Neutrophil (primary cell): ENCODE results near the gene BRPF3.

Source experiments
- H3K27ac ChIP-seq: fragments of 200-600 bp; sonication (generic); 2 replicates; pipeline ENCODE4 v1.5.1; 2016; ENCODE audit warnings: mild to moderate bottlenecking, moderate library complexity
- H3K27me3 ChIP-seq: fragments of 200-600 bp; sonication (generic); 2 replicates; pipeline ENCODE4 v1.6.0; 2016; ENCODE audit warnings: mild to moderate bottlenecking
- H3K36me3 ChIP-seq: fragments of 200-600 bp; sonication (generic); 2 replicates; pipeline ENCODE4 v1.5.1; 2017
- H3K4me1 ChIP-seq, 2 experiments: fragments of 200-600 bp in 1 of 2; sonication (generic) in 1 of 2; 1 replicate in 1 of 2; 2 replicates in 1 of 2; pipeline versions ENCODE4 v1.5.1 to v1.6.1; 2013 to 2016; ENCODE audit warnings: low read depth in 1 of 2, low read length in 1 of 2, mild to moderate bottlenecking in 1 of 2, moderate library complexity in 1 of 2; ENCODE audit not compliant: control insufficient read depth in 1 of 2, insufficient read depth in 1 of 2
- H3K4me3 ChIP-seq, 2 experiments: fragments of 200-600 bp in 1 of 2; sonication (generic) in 1 of 2; 1 replicate in 1 of 2; 2 replicates in 1 of 2; pipeline ENCODE4 v1.5.1; 2013 to 2016; ENCODE audit warnings: low read depth in 1 of 2, low read length in 1 of 2, mild to moderate bottlenecking in 1 of 2, moderate library complexity in 1 of 2
- H3K9me3 ChIP-seq: fragments of 200-600 bp; sonication (generic); 2 replicates; pipeline ENCODE4 v1.5.1; 2016
- TF ChIP-seq, protein P1 (sequence below): fragments of 200-600 bp; sonication (generic); IDR thresholded peaks from 2 replicates; pipeline ENCODE4 v1.5.1; 2016; ENCODE audit warnings: antibody characterized with exemption

BRPF3 gene

GRCh38 chr6:36196113-36196879, at the start of gene BRPF3:
TSS of gene BRPF3 (plus strand) at chr6:36196744. CDS start at chr6:36200323, 3,579 bp downstream.
- Histone ChIP-seq H3K4me1 (peaks cover 21 to 26% of the 10 kb centered on the region in 2 experiments), H3K27ac (peak within 1 kb of the TSS; percentile 96), H3K9me3 (no peaks in the 10 kb centered on the region), H3K27me3 (no peaks in the 10 kb centered on the region), H3K36me3 (peaks cover 12% of the 10 kb centered on the region), H3K4me3 (peak within 1 kb of the TSS; percentile 77 to 82)
- TF ChIP-seq, protein P1, sequence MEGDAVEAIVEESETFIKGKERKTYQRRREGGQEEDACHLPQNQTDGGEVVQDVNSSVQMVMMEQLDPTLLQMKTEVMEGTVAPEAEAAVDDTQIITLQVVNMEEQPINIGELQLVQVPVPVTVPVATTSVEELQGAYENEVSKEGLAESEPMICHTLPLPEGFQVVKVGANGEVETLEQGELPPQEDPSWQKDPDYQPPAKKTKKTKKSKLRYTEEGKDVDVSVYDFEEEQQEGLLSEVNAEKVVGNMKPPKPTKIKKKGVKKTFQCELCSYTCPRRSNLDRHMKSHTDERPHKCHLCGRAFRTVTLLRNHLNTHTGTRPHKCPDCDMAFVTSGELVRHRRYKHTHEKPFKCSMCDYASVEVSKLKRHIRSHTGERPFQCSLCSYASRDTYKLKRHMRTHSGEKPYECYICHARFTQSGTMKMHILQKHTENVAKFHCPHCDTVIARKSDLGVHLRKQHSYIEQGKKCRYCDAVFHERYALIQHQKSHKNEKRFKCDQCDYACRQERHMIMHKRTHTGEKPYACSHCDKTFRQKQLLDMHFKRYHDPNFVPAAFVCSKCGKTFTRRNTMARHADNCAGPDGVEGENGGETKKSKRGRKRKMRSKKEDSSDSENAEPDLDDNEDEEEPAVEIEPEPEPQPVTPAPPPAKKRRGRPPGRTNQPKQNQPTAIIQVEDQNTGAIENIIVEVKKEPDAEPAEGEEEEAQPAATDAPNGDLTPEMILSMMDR: peak; percentile 95

- H3K27ac ChIP-seq: peak overlapping the region; percentile 92
- peak overlapping the region; percentile 37 to 51 for H3K4me3 ChIP-seq
- TF ChIP-seq, protein P1: no peak
Observed at GRCh38 chr6:36147294-36147693, 49.2 kb upstream of the BRPF3 start.

GRCh38 chr6:36149476-36149875, 47.1 kb upstream of the BRPF3 start:
- peaks cover 2% of the 10 kb centered on the region for H3K36me3 ChIP-seq

More at GRCh38 chr6:36147294-36147693, 49.2 kb upstream of the BRPF3 start:
- Histone ChIP-seq H3K4me1 (peaks cover 63% of the 10 kb centered on the region in 2 experiments), H3K9me3 (no peaks in the 10 kb centered on the region), H3K27me3 (no peaks in the 10 kb centered on the region), H3K36me3 (peaks cover 3% of the 10 kb centered on the region)

GRCh38 chr6:36150283-36150682, 46.3 kb upstream of the BRPF3 start:
- Histone ChIP-seq H3K36me3 (no peaks in the 10 kb centered on the region), H3K4me1 (peaks cover 35% of the 10 kb centered on the region in 2 experiments), H3K27me3 (no peaks in the 10 kb centered on the region), H3K27ac (no peak overlapping the region), H3K4me3 (no peak overlapping the region), H3K9me3 (no peaks in the 10 kb centered on the region)
- TF ChIP-seq, protein P1: no peak

More at GRCh38 chr6:36149476-36149875, 47.1 kb upstream of the BRPF3 start:
- Histone ChIP-seq H3K4me3 (no peak overlapping the region), H3K27ac (no peak overlapping the region), H3K9me3 (no peaks in the 10 kb centered on the region), H3K27me3 (no peaks in the 10 kb centered on the region), H3K4me1 (peaks cover 43% of the 10 kb centered on the region in 2 experiments)
- TF ChIP-seq, protein P1: no peak

GRCh38 chr6:36154286-36154685, 42.3 kb upstream of the BRPF3 start:
- Histone ChIP-seq H3K9me3 (no peaks in the 10 kb centered on the region), H3K27ac (no peak overlapping the region), H3K36me3 (no peaks in the 10 kb centered on the region), H3K27me3 (no peaks in the 10 kb centered on the region), H3K4me3 (no peak overlapping the region), H3K4me1 (peaks cover 10 to 16% of the 10 kb centered on the region in 2 experiments)
- TF ChIP-seq, protein P1: no peak
